Prostate gland (tissue), 2 donors: Measurements from ENCODE around the gene UBE2E2. TPM values are rescaled to one million over a fixed set of nuclear protein-coding genes. Genes with fewer than 3 reads are reported as not detected.

ENCODE experiments used
- DNase-seq: peaks from one replicate; pipeline ENCODE4 v3.0.0-alpha.2; 2019; ENCODE audit warnings: low spot score
- H3K27ac ChIP-seq, 2 donors: fragments of 200-600 bp; sonication (generic); 2 replicates each; pipeline ENCODE4 v1.5.1; 2017 to 2019
- H3K27me3 ChIP-seq: fragments of 200-600 bp; sonication (generic); replicated peaks from 2 replicates; pipeline ENCODE4 v1.5.1; 2019; ENCODE audit not compliant: insufficient read depth
- H3K36me3 ChIP-seq, 2 donors: fragments of 200-600 bp; sonication (generic); 1 replicate in 1 of 2; 2 replicates in 1 of 2; pipeline versions ENCODE4 v1.5.1 to v1.8.1; 2017 to 2019
- H3K4me1 ChIP-seq: fragments of 200-600 bp; sonication (generic); replicated peaks from 2 replicates; pipeline ENCODE4 v1.5.1; 2019
- H3K4me3 ChIP-seq, 2 donors: fragments of 200-600 bp; sonication (generic); 2 replicates each; pipeline ENCODE4 v1.5.1; 2017 to 2019
- H3K9me3 ChIP-seq: fragments of 200-600 bp; sonication (generic); 2 replicates; pipeline ENCODE4 v1.5.1; 2017
- CTCF ChIP-seq, 4 experiments: fragments of 200-600 bp in 2 of 4; fragments of 450-650 bp in 2 of 4; sonication (generic) in 2 of 4; IDR thresholded peaks; 1 replicate in 3 of 4; 2 replicates in 1 of 4; pipeline ENCODE4 v1.5.1; 2016 to 2019; ENCODE audit warnings: antibody characterized with exemption in 4 of 4, mild to moderate bottlenecking in 2 of 4, moderate library complexity in 2 of 4
- POLR2A ChIP-seq: fragments of 450-650 bp; IDR thresholded peaks from one replicate; pipeline ENCODE4 v1.6.1; 2016; ENCODE audit warnings: antibody characterized with exemption, mild to moderate bottlenecking
- POLR2AphosphoS5 ChIP-seq: sonication (generic); formaldehyde crosslinking; IDR thresholded peaks from one replicate; pipeline ENCODE4 v1.6.1; 2017; ENCODE audit warnings: antibody characterized with exemption
- WGBS: methylation state at CpG from one replicate; pipeline ENCODE4 v1.1.5; 2018; 5-methylcytosine and 5-hydroxymethylcytosine counted together
- intact Hi-C: fragments of 100-400 bp; cut with DNase I; formaldehyde crosslinking; loops from one replicate; pipeline ENCODE4 v1.14.2; 2022
- total RNA-seq, 2 donors: library from RNA; depleted of rRNA; stranded (reverse); fragments of >200 nt; gene quantifications; one replicate each; pipeline ENCODE4 v1.1.0, GENCODE V29; 2016

Gene UBE2E2
- total RNA-seq, 2 donors from 2014 or later, result 25.9 to 48.7 TPM

- no peaks in the 10 kb centered on the region for H3K9me3 ChIP-seq
- H3K4me3 ChIP-seq, result no peak overlapping the region
- H3K27me3 ChIP-seq, result no peaks in the 10 kb centered on the region
- no peak for DNase-seq
- no peaks in the 10 kb centered on the region for H3K36me3 ChIP-seq
- TF ChIP-seq POLR2AphosphoS5, result no peak
- H3K27ac ChIP-seq, result no peak overlapping the region
- intact Hi-C loops, result no loop called here
- WGBS, result 90% methylated on average over 3 of the region's 3 CpGs
- no peaks in the 10 kb centered on the region for H3K4me1 ChIP-seq
These were observed 384.4 kb downstream of the UBE2E2 start for GRCh38 chr3:23587513-23587912.

- H3K4me1 ChIP-seq, result no peaks in the 10 kb centered on the region
- intact Hi-C loops, result no loop called here
- H3K36me3 ChIP-seq, result no peaks in the 10 kb centered on the region
- no peaks in the 10 kb centered on the region for H3K9me3 ChIP-seq
- WGBS, result 78% methylated on average over 3 of the region's 3 CpGs
- no peaks in the 10 kb centered on the region for H3K27me3 ChIP-seq
- no peak overlapping the region for H3K27ac ChIP-seq
- TF ChIP-seq POLR2A (no peak), CTCF (IDR thresholded peaks at IDR 0.05) (no peak), POLR2AphosphoS5 (no peak)
- no peak overlapping the region for H3K4me3 ChIP-seq
- no peak for DNase-seq
These were observed 385.4 kb downstream of the UBE2E2 start for GRCh38 chr3:23588547-23588946.

- WGBS, result 94% methylated on average over 10 of the region's 10 CpGs
- no peaks in the 10 kb centered on the region for H3K9me3 ChIP-seq
- H3K27ac ChIP-seq, result no peak overlapping the region
- H3K27me3 ChIP-seq, result no peaks in the 10 kb centered on the region
- no peaks in the 10 kb centered on the region for H3K36me3 ChIP-seq
- no peak overlapping the region for H3K4me3 ChIP-seq
- TF ChIP-seq POLR2AphosphoS5, result no peak
- no peak for TF ChIP-seq CTCF (IDR thresholded peaks at IDR 0.05)
- no peak for TF ChIP-seq POLR2A
- intact Hi-C loops, result no loop called here
- no peaks in the 10 kb centered on the region for H3K4me1 ChIP-seq
- DNase-seq, result no peak
These were observed 386.5 kb downstream of the UBE2E2 start for GRCh38 chr3:23589602-23590001.

GRCh38 chr3:23590424-23591273, 387.5 kb downstream of the UBE2E2 start:
- intact Hi-C loops, result no loop called here
- Histone ChIP-seq H3K9me3 (no peaks in the 10 kb centered on the region), H3K27me3 (no peaks in the 10 kb centered on the region), H3K4me1 (no peaks in the 10 kb centered on the region), H3K4me3 (no peak overlapping the region), H3K36me3 (no peaks in the 10 kb centered on the region), H3K27ac (no peak overlapping the region)
- 65% methylated on average over 8 of the region's 8 CpGs for WGBS
- no peak for DNase-seq
- TF ChIP-seq POLR2AphosphoS5, result no peak
- no peak for TF ChIP-seq POLR2A
- no peak for TF ChIP-seq CTCF (IDR thresholded peaks at IDR 0.05)

GRCh38 chr3:23591374-23591773, 388.2 kb downstream of the UBE2E2 start:
- whole genome bisulfite sequencing, result 95% methylated on average over 2 of the region's 2 CpGs
- H3K9me3 ChIP-seq, result no peaks in the 10 kb centered on the region
- no peak for DNase-seq
- no peaks in the 10 kb centered on the region for H3K4me1 ChIP-seq
- no peaks in the 10 kb centered on the region for H3K27me3 ChIP-seq
- H3K4me3 ChIP-seq, result no peak overlapping the region
- TF ChIP-seq CTCF (IDR thresholded peaks at IDR 0.05), result no peak
- TF ChIP-seq POLR2A, result no peak
- no peaks in the 10 kb centered on the region for H3K36me3 ChIP-seq
- H3K27ac ChIP-seq, result no peak overlapping the region
- intact Hi-C loops, result no loop called here
